ENCODE data around the gene SOBP. TPM values are rescaled to one million over a fixed set of nuclear protein-coding genes. Genes with fewer than 3 reads are reported as not detected.

SOBP gene
- total RNA-seq, 1 experiment from 2014 or later, result 10.1 TPM

DNA sequence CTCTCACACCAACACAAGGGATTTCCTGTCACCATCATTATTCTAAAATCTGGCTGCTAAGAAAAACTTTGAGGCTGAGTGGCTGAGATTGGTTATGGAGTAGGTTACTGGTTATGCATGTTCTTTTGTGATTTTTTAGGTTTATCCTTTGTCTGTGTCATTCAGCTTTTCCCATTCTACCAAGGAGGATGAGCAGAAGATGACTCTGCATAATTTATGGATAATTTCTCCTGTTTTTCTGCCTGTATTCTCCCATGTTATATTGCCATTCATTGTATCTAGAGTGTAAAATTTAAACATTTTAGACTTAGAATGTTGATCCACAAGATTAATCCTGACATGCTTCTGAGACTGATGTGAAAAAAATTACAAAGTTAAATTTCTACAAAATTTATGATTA lies 67.8 kb downstream of the SOBP start (continued):
- TF ChIP-seq ZNF317 (CRISPR knock-in tag; IDR thresholded peaks at IDR 0.05; ENCODE audit: borderline replicate concordance, low read depth), result no peak

DNA sequence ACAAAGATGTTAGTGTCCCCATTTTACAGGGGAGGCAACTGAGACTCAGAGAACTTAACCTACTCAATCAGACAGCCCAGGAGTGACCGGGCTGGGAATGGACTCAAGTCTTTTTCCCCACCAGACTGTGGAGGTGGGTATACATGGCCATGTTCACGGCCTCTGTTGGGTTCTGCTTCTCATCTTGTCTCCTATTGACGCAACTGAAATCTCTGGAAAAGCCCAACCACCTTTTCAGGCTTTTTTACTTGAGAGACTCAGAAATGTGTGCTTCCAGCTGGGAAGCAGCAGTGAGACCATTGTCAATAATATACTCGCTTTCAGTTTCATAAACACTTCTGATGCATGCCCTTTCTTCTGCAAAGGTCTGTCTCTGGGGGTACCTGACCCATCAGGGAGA lies 70.7 kb downstream of the SOBP start:
- peaks cover 25% of the 10 kb centered on the region for H3K4me1 Mint-ChIP-seq
- H3K27me3 Mint-ChIP-seq (ENCODE audit: low read depth), result no peaks in the 10 kb centered on the region
- ChIA-PET POLR2A (no interaction called here), CTCF (no interaction called here)
- H3K4me3 Mint-ChIP-seq, result no peak overlapping the region
- H3K27ac Mint-ChIP-seq, result peak overlapping the region; percentile 48; the same call in 1 of the 2 replicates
- no peaks in the 10 kb centered on the region; the same call in 1 of the 2 replicates for H3K36me3 Mint-ChIP-seq
- TF ChIP-seq, protein P1, sequence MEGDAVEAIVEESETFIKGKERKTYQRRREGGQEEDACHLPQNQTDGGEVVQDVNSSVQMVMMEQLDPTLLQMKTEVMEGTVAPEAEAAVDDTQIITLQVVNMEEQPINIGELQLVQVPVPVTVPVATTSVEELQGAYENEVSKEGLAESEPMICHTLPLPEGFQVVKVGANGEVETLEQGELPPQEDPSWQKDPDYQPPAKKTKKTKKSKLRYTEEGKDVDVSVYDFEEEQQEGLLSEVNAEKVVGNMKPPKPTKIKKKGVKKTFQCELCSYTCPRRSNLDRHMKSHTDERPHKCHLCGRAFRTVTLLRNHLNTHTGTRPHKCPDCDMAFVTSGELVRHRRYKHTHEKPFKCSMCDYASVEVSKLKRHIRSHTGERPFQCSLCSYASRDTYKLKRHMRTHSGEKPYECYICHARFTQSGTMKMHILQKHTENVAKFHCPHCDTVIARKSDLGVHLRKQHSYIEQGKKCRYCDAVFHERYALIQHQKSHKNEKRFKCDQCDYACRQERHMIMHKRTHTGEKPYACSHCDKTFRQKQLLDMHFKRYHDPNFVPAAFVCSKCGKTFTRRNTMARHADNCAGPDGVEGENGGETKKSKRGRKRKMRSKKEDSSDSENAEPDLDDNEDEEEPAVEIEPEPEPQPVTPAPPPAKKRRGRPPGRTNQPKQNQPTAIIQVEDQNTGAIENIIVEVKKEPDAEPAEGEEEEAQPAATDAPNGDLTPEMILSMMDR (IDR thresholded peaks at IDR 0.05), result no peak
- ATAC-seq (peak; percentile 39), DNase-seq (ENCODE audit: low spot score) (no peak)
- no peaks in the 10 kb centered on the region for H3K9me3 Mint-ChIP-seq

DNA sequence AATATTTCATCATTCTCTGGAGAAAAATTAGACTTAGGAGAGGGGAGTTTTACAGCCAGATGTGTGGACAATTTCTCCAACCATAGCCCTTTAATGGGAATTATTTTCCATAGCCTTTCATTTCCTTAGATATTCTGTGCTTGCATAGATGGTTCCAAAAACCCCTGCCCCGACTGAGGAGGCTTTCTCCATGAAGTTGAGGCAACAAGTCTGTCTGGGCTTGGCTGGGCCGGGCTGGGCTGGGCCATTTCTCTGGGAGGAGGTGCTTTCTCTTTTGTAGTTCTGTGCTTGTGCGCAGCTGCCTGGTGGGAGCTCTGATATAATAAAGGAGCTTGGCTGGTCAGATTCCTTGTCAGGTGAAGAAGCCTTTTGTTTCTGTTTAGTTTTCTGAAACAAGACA lies 71.4 kb downstream of the SOBP start:
- Mint-ChIP-seq H3K27ac (no peak overlapping the region), H3K36me3 (no peaks in the 10 kb centered on the region; the same call in 1 of the 2 replicates), H3K4me1 (peaks cover 25% of the 10 kb centered on the region), H3K27me3 (ENCODE audit: low read depth) (no peaks in the 10 kb centered on the region), H3K4me3 (no peak overlapping the region), H3K9me3 (no peaks in the 10 kb centered on the region)
- ATAC-seq (peak; percentile 81), DNase-seq (ENCODE audit: low spot score) (peak; percentile 36)
- ChIA-PET CTCF (interaction anchor here (1.0 kb wide), 1 partner anchor 12 kb away, joined by 3 read pairs; no protein-coding TSS in a partner anchor), POLR2A (interaction anchor here (0.7 kb wide), 1 partner anchor 73 kb away, joined by 5 read pairs; no protein-coding TSS in a partner anchor)
- TF ChIP-seq, protein P2, sequence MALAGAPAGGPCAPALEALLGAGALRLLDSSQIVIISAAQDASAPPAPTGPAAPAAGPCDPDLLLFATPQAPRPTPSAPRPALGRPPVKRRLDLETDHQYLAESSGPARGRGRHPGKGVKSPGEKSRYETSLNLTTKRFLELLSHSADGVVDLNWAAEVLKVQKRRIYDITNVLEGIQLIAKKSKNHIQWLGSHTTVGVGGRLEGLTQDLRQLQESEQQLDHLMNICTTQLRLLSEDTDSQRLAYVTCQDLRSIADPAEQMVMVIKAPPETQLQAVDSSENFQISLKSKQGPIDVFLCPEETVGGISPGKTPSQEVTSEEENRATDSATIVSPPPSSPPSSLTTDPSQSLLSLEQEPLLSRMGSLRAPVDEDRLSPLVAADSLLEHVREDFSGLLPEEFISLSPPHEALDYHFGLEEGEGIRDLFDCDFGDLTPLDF (CRISPR knock-in tag; IDR thresholded peaks at IDR 0.05), result no peak
- TF ChIP-seq TCF7 (CRISPR knock-in tag; IDR thresholded peaks at IDR 0.05; ENCODE audit: low read depth) (no peak), FOXP1 (CRISPR knock-in tag; IDR thresholded peaks at IDR 0.05; ENCODE audit: borderline replicate concordance) (no peak)

DNA sequence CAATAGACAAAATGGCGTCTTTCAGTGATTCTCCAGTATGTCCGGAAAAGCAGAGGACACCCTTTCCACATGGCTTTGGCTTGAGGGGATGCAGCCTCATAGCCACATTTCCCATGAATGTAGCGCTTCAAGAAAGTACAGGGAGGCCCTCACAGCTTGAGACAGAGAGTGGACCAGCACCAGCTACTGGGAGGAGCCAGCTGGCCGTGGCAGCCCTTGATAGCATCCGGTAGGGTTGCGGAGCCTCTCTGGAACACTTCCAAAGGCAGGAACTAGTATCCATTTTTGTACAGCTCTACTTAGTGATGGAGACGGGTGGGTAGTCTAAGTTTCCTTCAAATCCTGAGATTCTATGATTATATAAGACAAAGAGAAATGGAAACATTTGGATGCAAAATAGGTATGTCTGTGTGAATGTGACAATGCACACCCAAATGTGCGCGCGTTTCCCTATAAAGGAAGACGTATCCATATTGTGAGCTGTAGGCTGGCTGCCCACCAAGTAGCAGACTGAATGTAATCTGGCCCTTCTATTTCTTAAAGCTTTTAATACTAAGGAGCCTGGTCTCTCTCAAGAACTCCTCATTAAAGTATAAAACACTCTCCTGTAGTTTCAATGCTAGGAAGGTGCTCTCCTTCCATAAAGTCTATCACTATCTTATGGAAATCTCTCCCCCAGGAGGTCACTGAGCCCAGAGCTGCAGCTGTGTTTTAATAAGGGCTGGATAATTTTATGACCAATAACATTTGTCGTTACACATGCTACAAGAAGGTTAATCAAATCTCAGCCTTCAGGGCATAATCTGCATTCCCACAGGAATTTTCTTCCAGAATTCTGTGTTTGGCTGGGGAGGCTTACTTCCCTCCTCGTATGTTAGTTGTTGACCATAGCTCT lies 74.0 kb downstream of the SOBP start:
- Mint-ChIP-seq H3K27ac (peak overlapping the region; percentile 14; the same call in 1 of the 2 replicates), H3K36me3 (no peaks in the 10 kb centered on the region; the same call in 1 of the 2 replicates), H3K9me3 (no peaks in the 10 kb centered on the region), H3K4me1 (peaks cover 28% of the 10 kb centered on the region), H3K4me3 (no peak overlapping the region), H3K27me3 (ENCODE audit: low read depth) (no peaks in the 10 kb centered on the region; the same call in 1 of the 2 replicates)
- ChIA-PET POLR2A (interaction anchor here (0.5 kb wide), 2 partner anchors 28 to 42 kb away, joined by 3 to 5 read pairs; no protein-coding TSS in a partner anchor), CTCF (no interaction called here)
- DNase-seq (ENCODE audit: low spot score) (no peak), ATAC-seq (no peak)
- TF ChIP-seq ZNF263 (CRISPR knock-in tag; IDR thresholded peaks at IDR 0.05; ENCODE audit: low read depth), result no peak
- TF ChIP-seq, protein P3, sequence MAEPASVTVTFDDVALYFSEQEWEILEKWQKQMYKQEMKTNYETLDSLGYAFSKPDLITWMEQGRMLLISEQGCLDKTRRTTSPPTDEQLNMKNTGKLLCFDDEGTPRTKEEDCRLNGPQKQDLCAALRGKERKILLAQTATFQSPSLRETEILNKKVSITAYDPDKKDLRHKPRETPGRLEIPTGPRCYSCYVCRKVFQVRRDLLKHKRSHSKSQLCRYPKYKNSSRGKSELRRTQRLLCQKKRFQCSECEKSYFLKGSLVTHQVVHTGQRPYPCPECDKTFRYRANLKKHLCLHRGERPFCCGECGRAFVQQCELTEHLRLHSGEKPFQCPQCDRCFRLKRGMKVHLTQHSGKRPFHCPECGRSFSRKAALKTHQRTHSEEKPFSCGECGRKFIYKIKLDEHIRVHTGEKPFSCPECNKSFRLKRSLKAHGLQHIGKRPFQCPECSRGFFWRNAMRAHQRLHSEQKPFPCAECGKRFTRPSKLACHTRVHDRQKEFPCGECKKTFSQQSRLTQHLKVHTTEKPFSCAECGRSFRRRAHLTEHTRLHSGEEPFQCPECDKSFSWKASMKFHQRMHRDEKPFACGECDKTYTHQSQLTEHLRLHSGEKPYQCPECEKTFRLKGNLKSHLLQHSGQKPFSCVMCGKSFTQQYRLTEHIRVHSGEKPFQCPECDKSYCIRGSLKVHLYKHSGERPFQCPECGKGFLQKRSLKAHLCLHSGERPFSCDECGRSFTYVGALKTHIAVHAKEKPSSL (CRISPR knock-in tag; conservative IDR thresholded peaks at IDR 0.05), result no peak

DNA sequence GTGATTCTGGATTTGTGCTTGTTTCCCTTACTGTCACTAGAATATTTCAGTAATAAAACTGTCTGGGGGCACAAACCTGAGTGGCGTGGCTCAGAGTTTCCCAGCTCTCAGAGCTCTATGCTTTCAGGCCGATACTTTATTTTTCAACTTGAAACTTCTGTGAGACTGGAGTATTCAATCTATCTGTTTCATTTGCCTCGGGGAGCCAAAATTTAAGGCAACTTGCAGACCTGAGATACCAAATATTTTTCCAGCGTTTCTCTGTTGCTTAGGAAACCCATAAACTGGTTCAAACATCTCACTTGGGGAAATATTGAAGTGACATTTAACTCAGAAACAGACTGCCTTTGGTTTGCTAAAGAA lies 74.7 kb downstream of the SOBP start:
- peak overlapping the region; percentile 14; the same call in 1 of the 2 replicates for H3K27ac Mint-ChIP-seq
- H3K4me1 Mint-ChIP-seq, result peaks cover 30% of the 10 kb centered on the region
- ChIA-PET POLR2A (no interaction called here), CTCF (no interaction called here)
- H3K36me3 Mint-ChIP-seq, result no peaks in the 10 kb centered on the region; the same call in 1 of the 2 replicates
- no peaks in the 10 kb centered on the region for H3K9me3 Mint-ChIP-seq
- ATAC-seq, result no peak
- H3K4me3 Mint-ChIP-seq, result no peak overlapping the region
- no peaks in the 10 kb centered on the region; the same call in 1 of the 2 replicates for H3K27me3 Mint-ChIP-seq (ENCODE audit: low read depth)
- DNase-seq (ENCODE audit: low spot score), result no peak
- TF ChIP-seq GRHL2 (CRISPR knock-in tag; IDR thresholded peaks at IDR 0.05; ENCODE audit: insufficient replicate concordance, severe bottlenecking), result no peak
- TF ChIP-seq, protein P4, sequence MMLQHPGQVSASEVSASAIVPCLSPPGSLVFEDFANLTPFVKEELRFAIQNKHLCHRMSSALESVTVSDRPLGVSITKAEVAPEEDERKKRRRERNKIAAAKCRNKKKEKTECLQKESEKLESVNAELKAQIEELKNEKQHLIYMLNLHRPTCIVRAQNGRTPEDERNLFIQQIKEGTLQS (CRISPR knock-in tag; conservative IDR thresholded peaks at IDR 0.05), result no peak
- TF ChIP-seq NR3C1 (CRISPR knock-in tag; conservative IDR thresholded peaks at IDR 0.05; ENCODE audit: low read depth), result no peak
- no peak for TF ChIP-seq SP1 (CRISPR knock-in tag; conservative IDR thresholded peaks at IDR 0.05)
- TF ChIP-seq NFE2L1 (CRISPR knock-in tag; IDR thresholded peaks at IDR 0.05), result no peak
- TF ChIP-seq OVOL2 (CRISPR knock-in tag; IDR thresholded peaks at IDR 0.05; ENCODE audit: borderline replicate concordance), result no peak
- TF ChIP-seq, protein P5, sequence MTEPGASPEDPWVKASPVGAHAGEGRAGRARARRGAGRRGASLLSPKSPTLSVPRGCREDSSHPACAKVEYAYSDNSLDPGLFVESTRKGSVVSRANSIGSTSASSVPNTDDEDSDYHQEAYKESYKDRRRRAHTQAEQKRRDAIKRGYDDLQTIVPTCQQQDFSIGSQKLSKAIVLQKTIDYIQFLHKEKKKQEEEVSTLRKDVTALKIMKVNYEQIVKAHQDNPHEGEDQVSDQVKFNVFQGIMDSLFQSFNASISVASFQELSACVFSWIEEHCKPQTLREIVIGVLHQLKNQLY (CRISPR knock-in tag; IDR thresholded peaks at IDR 0.05), result no peak

Measured in WTC11 (cell line).